Tibial artery (tissue), 4 donors: ENCODE measurements around the gene NCKAP5.

Experiments used
- DNase-seq, 2 donors: peaks; one replicate each; pipeline ENCODE4 v3.0.0-alpha.2; 2019
- H3K27ac ChIP-seq, 2 donors: fragments of 200-600 bp; sonication (generic) in 1 of 2; 1 replicate in 1 of 2; 2 replicates in 1 of 2; pipeline ENCODE4 v1.5.1; 2018 to 2019; ENCODE audit warnings: mild to moderate bottlenecking in 1 of 2
- H3K27me3 ChIP-seq, 2 donors: fragments of 200-600 bp; sonication (generic) in 1 of 2; one replicate each; pipeline versions ENCODE4 v1.5.1 to v1.6.0; 2016 to 2019
- H3K36me3 ChIP-seq, 3 donors: fragments of 200-600 bp; sonication (generic) in 2 of 3; one replicate each; pipeline ENCODE4 v1.5.1; 2016 to 2019; ENCODE audit warnings: mild to moderate bottlenecking in 2 of 3
- H3K4me1 ChIP-seq, 4 donors: fragments of 200-600 bp; sonication (generic) in 2 of 4; 1 replicate in 3 of 4; 2 replicates in 1 of 4; pipeline ENCODE4 v1.5.1; 2016 to 2019
- H3K4me3 ChIP-seq, 2 donors: fragments of 200-600 bp; sonication (generic) in 1 of 2; 1 replicate in 1 of 2; 2 replicates in 1 of 2; pipeline ENCODE4 v1.5.1; 2018 to 2019; ENCODE audit warnings: mild to moderate bottlenecking in 2 of 2
- H3K9me3 ChIP-seq, 3 donors: fragments of 200-600 bp; sonication (generic) in 1 of 3; one replicate each; pipeline ENCODE4 v1.5.1; 2016 to 2019
- CTCF ChIP-seq, 2 experiments: fragments of 200-600 bp in 1 of 2; fragments of 450-650 bp in 1 of 2; IDR thresholded peaks; one replicate each; pipeline ENCODE4 v1.5.1; 2017 to 2019; ENCODE audit warnings: antibody characterized with exemption in 2 of 2, mild to moderate bottlenecking in 1 of 2, moderate library complexity in 1 of 2
- intact Hi-C: fragments of 100-400 bp; cut with DNase I; formaldehyde crosslinking; loops from one replicate; pipeline ENCODE4 v1.15.0; 2023; ENCODE audit warnings: low total_unique reads

The NCKAP5 gene

DNA sequence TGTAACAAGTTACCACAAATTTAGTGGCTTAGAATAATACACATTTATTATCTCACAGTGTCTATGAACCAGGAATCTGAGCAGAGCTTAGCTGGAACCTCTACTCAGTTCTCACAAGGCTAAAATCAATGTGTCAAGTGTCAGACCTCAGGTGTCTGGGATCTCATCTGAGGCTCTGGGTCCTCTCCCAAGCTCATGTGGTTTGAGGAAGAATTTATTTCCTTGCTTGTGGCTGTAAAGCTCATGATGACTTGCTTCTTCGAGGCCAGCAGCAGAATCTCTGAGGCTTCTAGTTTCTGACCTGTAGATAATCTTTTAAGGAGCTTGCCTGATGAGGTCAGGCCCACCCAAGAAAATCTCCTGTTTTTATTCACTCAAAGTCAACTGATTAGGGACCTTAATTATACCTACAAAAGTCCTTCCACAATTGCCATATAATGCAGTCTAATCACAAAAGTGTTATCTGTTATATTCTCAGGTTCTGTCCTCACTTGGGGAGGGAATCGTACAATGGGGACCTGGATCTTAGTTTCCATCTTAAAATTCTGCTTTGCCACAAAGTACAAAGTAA lies 14.3 kb downstream of the NCKAP5 start:
- H3K36me3 ChIP-seq, result no peaks in the 10 kb centered on the region
- H3K9me3 ChIP-seq, result no peaks in the 10 kb centered on the region
- H3K4me3 ChIP-seq, result no peak overlapping the region
- H3K4me1 ChIP-seq, result no peaks in the 10 kb centered on the region
- H3K27ac ChIP-seq, result no peak overlapping the region
- H3K27me3 ChIP-seq, result no peaks in the 10 kb centered on the region
- DNase-seq, result no peak
- intact Hi-C loops, result no loop called here
- TF ChIP-seq CTCF (IDR thresholded peaks at IDR 0.05), result no peak

GRCh38 chr2:133553251-133553650 lies 15.0 kb downstream of the NCKAP5 start:
- Histone ChIP-seq H3K4me1 (no peaks in the 10 kb centered on the region), H3K9me3 (no peaks in the 10 kb centered on the region), H3K4me3 (no peak overlapping the region), H3K27ac (no peak overlapping the region), H3K27me3 (no peaks in the 10 kb centered on the region), H3K36me3 (no peaks in the 10 kb centered on the region)
- no peak for DNase-seq
- no peak for TF ChIP-seq CTCF (IDR thresholded peaks at IDR 0.05)
- intact Hi-C loops, result no loop called here

GRCh38 chr2:133552821-133553220 lies 15.4 kb downstream of the NCKAP5 start:
- Histone ChIP-seq H3K27ac (no peak overlapping the region), H3K9me3 (no peaks in the 10 kb centered on the region), H3K36me3 (no peaks in the 10 kb centered on the region), H3K27me3 (no peaks in the 10 kb centered on the region), H3K4me3 (no peak overlapping the region), H3K4me1 (no peaks in the 10 kb centered on the region)
- no peak for DNase-seq
- no peak for TF ChIP-seq CTCF (IDR thresholded peaks at IDR 0.05)
- intact Hi-C loops, result no loop called here

GRCh38 chr2:133541797-133542196 lies 26.5 kb downstream of the NCKAP5 start:
- no peaks in the 10 kb centered on the region for H3K4me1 ChIP-seq
- H3K27ac ChIP-seq, result no peak overlapping the region
- intact Hi-C loops, result no loop called here
- DNase-seq, result no peak
- H3K4me3 ChIP-seq, result no peak overlapping the region
- no peak for TF ChIP-seq CTCF (IDR thresholded peaks at IDR 0.05)
- H3K9me3 ChIP-seq, result no peaks in the 10 kb centered on the region
- H3K27me3 ChIP-seq, result no peaks in the 10 kb centered on the region
- H3K36me3 ChIP-seq, result no peaks in the 10 kb centered on the region

GRCh38 chr2:133541376-133541775 lies 26.9 kb downstream of the NCKAP5 start:
- no peak overlapping the region for H3K27ac ChIP-seq
- H3K36me3 ChIP-seq, result no peaks in the 10 kb centered on the region
- intact Hi-C loops, result no loop called here
- no peaks in the 10 kb centered on the region for H3K4me1 ChIP-seq
- DNase-seq, result no peak
- no peaks in the 10 kb centered on the region for H3K9me3 ChIP-seq
- no peak overlapping the region for H3K4me3 ChIP-seq
- TF ChIP-seq CTCF (IDR thresholded peaks at IDR 0.05), result no peak
- no peaks in the 10 kb centered on the region for H3K27me3 ChIP-seq

DNA sequence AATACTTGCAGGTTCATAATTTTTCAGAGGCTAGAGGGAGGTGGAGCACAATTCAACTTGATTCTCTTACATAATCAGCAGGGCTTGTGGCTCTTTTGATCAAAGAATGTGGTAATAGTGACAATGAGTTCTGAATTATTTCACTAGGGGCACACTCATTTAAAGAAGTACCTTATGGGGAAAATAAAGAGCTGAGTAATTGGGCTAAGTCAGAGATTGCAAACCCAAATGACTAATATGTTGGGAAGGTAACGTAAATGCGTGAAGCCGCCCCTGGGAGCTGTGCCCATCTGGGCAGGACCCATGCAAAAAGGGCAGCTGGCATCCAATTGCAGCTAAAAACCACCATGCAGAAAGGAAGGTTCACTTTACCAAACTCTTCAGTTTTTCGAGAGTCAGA lies 35.3 kb downstream of the NCKAP5 start:
- intact Hi-C loops, result no loop called here
- H3K4me1 ChIP-seq, result no peaks in the 10 kb centered on the region
- no peaks in the 10 kb centered on the region for H3K36me3 ChIP-seq
- DNase-seq, result no peak
- TF ChIP-seq CTCF (IDR thresholded peaks at IDR 0.05), result no peak
- H3K4me3 ChIP-seq, result no peak overlapping the region
- no peaks in the 10 kb centered on the region for H3K9me3 ChIP-seq
- H3K27ac ChIP-seq, result no peak overlapping the region
- H3K27me3 ChIP-seq, result no peaks in the 10 kb centered on the region
